GM06990 (cell line): Measurements from ENCODE around the gene BACH2.
"Not testable (repeated sequence)": the region's sequence is repeated elsewhere in the genome, so short reads cannot be mapped to it uniquely, and the experiment has no call there.

Source experiments
- DNase-seq: peaks from one replicate; pipeline ENCODE4 v3.0.0-alpha.2; 2011; ENCODE audit not compliant: insufficient read length; ENCODE audit errors: extremely low read depth
- H3K27me3 ChIP-seq: replicated peaks from 2 replicates; pipeline ENCODE4 v1.6.0; 2011; ENCODE audit warnings: low read length; ENCODE audit not compliant: control insufficient read depth, insufficient read depth
- H3K36me3 ChIP-seq: 2 replicates; pipeline ENCODE4 v1.5.1; 2011; ENCODE audit warnings: low read length; ENCODE audit not compliant: control insufficient read depth, insufficient read depth
- H3K4me3 ChIP-seq: replicated peaks from 2 replicates; pipeline ENCODE4 v1.5.1; 2011; ENCODE audit warnings: low read depth, mild to moderate bottlenecking, control low read depth, low read length
- CTCF ChIP-seq: IDR thresholded peaks from 2 replicates; pipeline ENCODE4 v1.5.1; 2011; ENCODE audit warnings: low read length, control low read depth, mild to moderate bottlenecking, inconsistent platforms; ENCODE audit not compliant: insufficient read depth, poor library complexity, severe bottlenecking

The BACH2 gene

GRCh38 chr6:90120327-90120726 is 176.3 kb downstream of the BACH2 start:
- no peak overlapping the region for H3K4me3 ChIP-seq
- H3K36me3 ChIP-seq, result no peaks in the 10 kb centered on the region
- no peaks in the 10 kb centered on the region for H3K27me3 ChIP-seq
- no peak for TF ChIP-seq CTCF
- no peak for DNase-seq

DNA sequence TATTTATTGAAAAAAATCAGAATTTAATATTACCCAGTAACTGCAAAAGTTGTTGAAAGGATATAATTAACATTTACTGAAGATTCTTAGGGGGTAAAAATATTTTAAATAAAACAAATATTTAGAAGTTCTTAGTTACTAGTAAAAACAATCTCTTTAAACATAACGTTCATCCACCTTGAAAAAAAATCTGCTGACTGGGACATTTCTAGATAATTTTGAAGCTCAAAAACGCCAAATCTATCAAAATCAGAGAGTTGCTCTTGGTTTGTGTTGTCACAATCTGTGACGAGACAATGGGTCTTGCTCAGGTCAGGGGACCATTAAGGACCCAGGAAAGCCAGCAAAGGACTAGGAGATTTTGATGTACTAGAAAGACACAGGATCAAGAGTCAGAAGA is 177.0 kb downstream of the BACH2 start:
- Histone ChIP-seq H3K27me3 (no peaks in the 10 kb centered on the region), H3K4me3 (no peak overlapping the region), H3K36me3 (no peaks in the 10 kb centered on the region)
- TF ChIP-seq CTCF, result no peak
- no peak for DNase-seq

DNA sequence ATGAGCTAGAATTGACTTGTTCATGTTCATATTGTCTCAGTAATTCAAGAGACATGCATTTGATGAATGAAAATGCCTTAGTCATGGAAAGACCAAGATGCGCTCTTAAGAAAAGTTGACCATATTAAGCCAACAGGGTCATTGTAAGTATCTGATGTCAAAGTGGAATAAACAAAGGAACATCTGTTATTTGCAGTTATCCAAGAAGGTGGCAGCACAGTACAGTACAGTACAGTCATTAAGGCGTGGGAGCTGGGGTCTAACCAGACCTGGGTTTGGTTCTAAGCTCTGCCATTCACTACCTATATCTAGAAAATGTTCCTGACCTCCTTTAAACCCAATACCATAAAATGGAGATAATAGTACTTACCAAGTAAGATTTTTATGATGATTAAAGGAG is 178.1 kb downstream of the BACH2 start:
- Histone ChIP-seq H3K4me3 (no peak overlapping the region), H3K36me3 (no peaks in the 10 kb centered on the region), H3K27me3 (no peaks in the 10 kb centered on the region)
- no peak for DNase-seq
- no peak for TF ChIP-seq CTCF

GRCh38 chr6:90118069-90118468 is 178.6 kb downstream of the BACH2 start:
- Histone ChIP-seq H3K27me3 (no peaks in the 10 kb centered on the region), H3K36me3 (no peaks in the 10 kb centered on the region), H3K4me3 (no peak overlapping the region)
- DNase-seq, result no peak
- no peak for TF ChIP-seq CTCF

- not testable (repeated sequence) for H3K36me3 ChIP-seq, DNase-seq, H3K4me3 ChIP-seq, H3K27me3 ChIP-seq
These were observed 180.5 kb downstream of the BACH2 start for GRCh38 chr6:90116126-90116525.

DNA sequence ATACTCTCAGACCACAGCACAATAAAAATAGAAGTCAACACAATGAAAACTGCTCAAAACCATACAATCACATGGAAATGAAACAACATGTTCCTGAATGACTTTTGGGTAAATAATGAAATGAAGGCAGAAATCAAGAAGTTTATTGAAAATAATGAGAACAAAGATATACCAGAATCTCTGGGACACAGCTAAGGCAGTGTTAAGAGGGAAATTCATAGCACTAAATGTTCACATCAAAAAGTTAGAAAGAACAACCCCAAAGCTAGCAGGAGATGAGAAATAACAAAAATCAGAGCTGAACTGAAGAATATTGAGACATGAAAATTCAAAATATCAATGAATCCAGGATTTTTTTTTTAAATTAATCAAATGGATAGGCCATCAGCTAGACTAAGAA is 183.3 kb downstream of the BACH2 start:
- TF ChIP-seq CTCF, result no peak
- Histone ChIP-seq H3K36me3 (no peaks in the 10 kb centered on the region), H3K4me3 (no peak overlapping the region), H3K27me3 (no peaks in the 10 kb centered on the region; the same call in none of the 2 replicates)
- DNase-seq, result no peak
